Activated T-helper 2 cell treated with anti-CD3 and anti-CD28 coated beads, Interferon-gamma antibody, Interleukin-2, Interleukin-4, amounts not matched to agents 10 μg/mL and 5 μg/mL and 100 μg/mL, durations not matched to agents 14 hours and 24 hours and 36 hours (primary cell): ENCODE data around the gene FCSK. TPM values are rescaled to one million over a fixed set of nuclear protein-coding genes. Genes with fewer than 3 reads are reported as not detected.

Source experiments
- total RNA-seq: library from RNA; stranded (reverse); gene quantifications from 2 replicates; pipeline ENCODE4 v1.2.3, GENCODE V29; 2022

Gene FCSK
- total RNA-seq, 1 donor from 2014 or later = 19.7 TPM

Other genes with a start within 250 kb of the FCSK start
- 32.0 and 32.6 TPM in 2 replicates for gene EXOSC6, start 202.7 kb upstream of the FCSK start, total RNA-seq
- gene AARS1, start 165.1 kb upstream of the FCSK start, total RNA-seq = 103 and 106 TPM in 2 replicates
- 31.0 and 33.3 TPM in 2 replicates for gene DDX19B, start 155.4 kb upstream of the FCSK start, total RNA-seq
- 55.8 and 58.5 TPM in 2 replicates for gene DDX19A, start 107.7 kb upstream of the FCSK start, total RNA-seq
- 33.0 and 35.1 TPM in 2 replicates for gene ST3GAL2, start 15.5 kb upstream of the FCSK start, total RNA-seq
- 37.9 and 44.5 TPM in 2 replicates for gene COG4, start 69.0 kb downstream of the FCSK start, total RNA-seq
- gene SF3B3, start 69.2 kb downstream of the FCSK start, total RNA-seq = 520 and 538 TPM in 2 replicates
- gene IL34, start 192.0 kb downstream of the FCSK start, total RNA-seq = 0.28 TPM in 1 of 2 replicates, not detected in the other
- gene MTSS2, start 231.5 kb downstream of the FCSK start, total RNA-seq = 1.3 TPM in 2 replicates